Thoracic aorta (tissue), 2 donors: ENCODE results near the gene ASB10. TPM values are rescaled to one million over a fixed set of nuclear protein-coding genes. Genes with fewer than 3 reads are reported as not detected.
A peak's percentile ranks its signal among the peaks of the same experiment; 100 is the strongest.

Experiments used
- ATAC-seq: fragments of 150-250 bp; one replicate; pipeline ENCODE4 v1.8.0; 2017; ENCODE audit warnings: low read depth; ENCODE audit not compliant: insufficient number of reproducible peaks, low FRiP score
- DNase-seq: peaks from one replicate; pipeline ENCODE4 v3.0.0-alpha.2; 2020; ENCODE audit warnings: low spot score
- H3K27ac ChIP-seq, 2 donors: fragments of 200-600 bp; sonication (generic); 1 replicate in 1 of 2; 2 replicates in 1 of 2; pipeline ENCODE4 v1.5.1; 2016; ENCODE audit warnings: mild to moderate bottlenecking in 2 of 2, moderate library complexity in 2 of 2
- H3K27me3 ChIP-seq: fragments of 200-600 bp; sonication (generic); replicated peaks from 2 replicates; pipeline ENCODE4 v1.6.0; 2016; ENCODE audit warnings: mild to moderate bottlenecking; ENCODE audit not compliant: insufficient read depth
- H3K36me3 ChIP-seq: fragments of 200-600 bp; sonication (generic); one replicate; pipeline ENCODE4 v1.5.1; 2016
- H3K4me1 ChIP-seq, 2 donors: fragments of 200-600 bp; sonication (generic); 1 replicate in 1 of 2; 2 replicates in 1 of 2; pipeline versions ENCODE4 v1.5.1 to v1.6.0; 2016; ENCODE audit warnings: low read depth in 2 of 2, mild to moderate bottlenecking in 1 of 2; ENCODE audit not compliant: control insufficient read depth in 1 of 2
- H3K4me3 ChIP-seq: fragments of 200-600 bp; sonication (generic); 2 replicates; pipeline ENCODE4 v1.5.1; 2016; ENCODE audit warnings: mild to moderate bottlenecking
- H3K9me3 ChIP-seq: fragments of 200-600 bp; sonication (generic); 2 replicates; pipeline ENCODE4 v1.5.1; 2016
- total RNA-seq, 2 donors: library from RNA; depleted of rRNA; stranded (reverse); fragments of >200 nt; gene quantifications; one replicate each; pipeline versions ENCODE4 v1.1.0 to v1.2.3, GENCODE V29; 2016
- TF ChIP-seq, protein P1 (sequence below): fragments of 200-600 bp; sonication (generic); IDR thresholded peaks from one replicate; pipeline ENCODE4 v1.5.1; 2019; ENCODE audit warnings: antibody characterized with exemption

Gene ASB10
- total RNA-seq, 2 donors from 2014 or later: not detected

DNA sequence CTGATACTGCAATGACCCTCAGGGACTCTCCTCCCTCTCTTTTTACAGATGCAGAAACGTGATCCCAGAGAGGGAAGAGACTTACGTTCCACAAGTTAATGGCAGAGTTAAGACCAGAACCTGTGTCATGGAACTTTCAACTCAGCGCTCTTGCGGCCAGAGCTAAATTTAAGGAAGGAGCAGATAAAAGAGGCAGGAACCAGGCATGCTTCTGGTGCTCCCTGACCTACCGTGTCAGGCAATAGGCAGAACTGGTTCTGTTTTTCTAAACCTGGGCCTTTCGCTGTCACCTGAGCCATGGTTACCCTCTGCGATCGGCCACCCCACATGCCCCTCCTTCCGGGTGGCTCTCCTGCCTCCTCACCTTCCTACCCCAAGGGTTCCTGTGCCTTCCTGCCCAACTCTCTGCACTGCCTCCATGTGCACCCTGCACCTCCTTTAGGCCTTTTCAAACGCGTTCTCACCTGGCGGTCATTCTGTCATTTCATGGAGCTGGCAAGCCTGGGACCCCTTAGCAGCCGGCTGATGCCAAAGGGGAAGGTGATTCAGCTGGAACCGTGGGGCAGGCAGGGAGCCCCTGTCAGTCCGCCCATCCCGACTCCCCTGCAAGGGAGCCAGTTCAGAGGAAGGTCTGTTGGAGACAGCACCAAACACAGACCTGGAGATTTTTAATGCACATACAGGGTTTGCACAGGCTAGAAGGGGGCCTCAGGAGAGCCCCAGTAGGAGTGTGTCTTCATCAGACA, 11.8 kb downstream of the ASB10 start:
- TF ChIP-seq, protein P1, sequence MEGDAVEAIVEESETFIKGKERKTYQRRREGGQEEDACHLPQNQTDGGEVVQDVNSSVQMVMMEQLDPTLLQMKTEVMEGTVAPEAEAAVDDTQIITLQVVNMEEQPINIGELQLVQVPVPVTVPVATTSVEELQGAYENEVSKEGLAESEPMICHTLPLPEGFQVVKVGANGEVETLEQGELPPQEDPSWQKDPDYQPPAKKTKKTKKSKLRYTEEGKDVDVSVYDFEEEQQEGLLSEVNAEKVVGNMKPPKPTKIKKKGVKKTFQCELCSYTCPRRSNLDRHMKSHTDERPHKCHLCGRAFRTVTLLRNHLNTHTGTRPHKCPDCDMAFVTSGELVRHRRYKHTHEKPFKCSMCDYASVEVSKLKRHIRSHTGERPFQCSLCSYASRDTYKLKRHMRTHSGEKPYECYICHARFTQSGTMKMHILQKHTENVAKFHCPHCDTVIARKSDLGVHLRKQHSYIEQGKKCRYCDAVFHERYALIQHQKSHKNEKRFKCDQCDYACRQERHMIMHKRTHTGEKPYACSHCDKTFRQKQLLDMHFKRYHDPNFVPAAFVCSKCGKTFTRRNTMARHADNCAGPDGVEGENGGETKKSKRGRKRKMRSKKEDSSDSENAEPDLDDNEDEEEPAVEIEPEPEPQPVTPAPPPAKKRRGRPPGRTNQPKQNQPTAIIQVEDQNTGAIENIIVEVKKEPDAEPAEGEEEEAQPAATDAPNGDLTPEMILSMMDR: no peak
- Histone ChIP-seq H3K27me3 (peaks cover 4% of the 10 kb centered on the region), H3K36me3 (no peaks in the 10 kb centered on the region), H3K27ac (no peak overlapping the region), H3K4me1 (peaks cover 0 to 7% of the 10 kb centered on the region in 2 donors), H3K9me3 (no peaks in the 10 kb centered on the region), H3K4me3 (no peak overlapping the region)
- no peak for DNase-seq
- no peak for ATAC-seq

DNA sequence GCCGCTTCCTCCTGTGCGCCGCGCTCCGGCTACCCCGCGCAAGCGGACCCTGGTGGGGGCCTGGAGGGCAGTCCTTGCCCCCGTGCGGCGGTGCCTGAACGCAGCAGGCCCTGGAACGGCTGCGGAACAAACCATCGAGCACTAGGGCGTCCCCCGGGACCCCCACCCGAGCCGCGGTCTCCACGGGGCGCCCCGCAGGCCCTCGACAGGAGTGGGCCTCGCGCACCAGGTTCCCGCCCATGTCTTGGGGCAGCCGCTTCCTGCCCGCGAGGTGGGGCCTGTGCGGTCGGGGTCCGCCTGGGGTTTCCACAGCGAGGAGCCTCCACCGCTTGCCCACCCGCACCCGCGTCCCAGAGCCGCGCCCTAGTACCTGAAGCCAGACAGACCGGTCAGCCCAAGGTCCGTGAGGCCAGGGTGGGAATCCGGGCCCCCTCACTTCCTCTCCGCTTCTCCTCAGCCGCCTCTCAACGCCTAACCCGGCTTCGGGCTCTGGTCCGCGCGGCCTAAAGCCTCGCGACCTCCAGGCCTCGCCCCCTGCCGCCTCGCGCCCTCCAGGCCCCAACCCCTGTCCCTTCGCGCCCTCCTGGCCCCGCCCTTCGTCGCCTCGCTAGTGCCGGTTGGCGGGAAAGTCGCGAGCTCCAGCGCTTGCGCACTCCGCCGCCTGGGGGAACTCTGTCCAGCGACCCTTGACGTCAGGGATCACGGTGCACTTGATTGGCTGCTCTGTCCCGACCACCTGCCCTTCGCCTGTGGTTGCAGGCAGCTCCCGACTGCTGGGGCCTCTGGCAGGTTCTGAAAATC, 12.6 kb downstream of the ASB10 start:
- TF ChIP-seq, protein P1: no peak
- no peak overlapping the region for H3K4me3 ChIP-seq
- DNase-seq (no peak), ATAC-seq (no peak)
- no peak overlapping the region for H3K27ac ChIP-seq
- H3K27me3 ChIP-seq: peaks cover 4% of the 10 kb centered on the region
- no peaks in the 10 kb centered on the region for H3K9me3 ChIP-seq
- no peaks in the 10 kb centered on the region for H3K36me3 ChIP-seq
- H3K4me1 ChIP-seq: peaks cover 0 to 7% of the 10 kb centered on the region in 2 donors

DNA sequence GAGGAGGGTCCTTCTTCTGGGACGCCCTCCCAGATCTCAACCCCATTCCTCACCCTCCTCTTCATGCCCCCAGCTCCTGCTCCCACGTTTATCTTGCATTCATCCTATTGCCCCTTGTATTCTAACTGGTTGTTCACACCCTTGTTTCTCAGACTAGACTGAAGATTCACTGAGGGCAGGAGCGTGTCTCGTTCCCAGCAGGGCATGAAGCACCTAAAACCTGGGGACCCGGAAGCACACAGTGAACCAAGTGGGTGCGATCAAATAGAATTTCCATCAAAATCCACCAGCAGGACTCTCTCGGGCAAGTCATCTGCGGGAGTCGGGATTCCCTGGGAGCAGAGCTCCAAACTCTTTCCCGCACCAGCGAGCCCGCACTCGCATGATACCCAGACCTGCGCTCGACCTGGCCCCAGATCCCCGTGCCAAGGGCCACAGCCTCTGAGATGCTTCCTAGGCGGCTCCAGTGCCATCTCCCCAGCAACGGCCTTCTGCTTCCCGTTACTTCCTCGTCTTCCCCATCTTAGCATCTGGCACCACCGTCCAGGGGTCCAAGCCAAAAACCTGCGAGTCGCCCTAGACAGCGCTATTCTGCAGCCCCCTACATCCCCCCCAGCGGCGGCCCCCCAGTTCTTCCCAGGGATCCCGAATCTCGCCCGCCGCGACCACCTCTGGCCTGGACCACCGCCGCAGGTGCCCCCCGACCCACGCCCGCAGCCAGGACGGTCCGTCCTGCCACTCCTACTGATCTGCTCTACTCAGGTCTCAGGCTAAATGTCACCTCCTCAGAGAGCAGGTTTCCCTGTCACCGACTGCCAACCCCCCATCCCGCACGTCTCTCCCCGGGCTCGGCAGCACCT, 13.4 kb downstream of the ASB10 start:
- H3K27me3 ChIP-seq: peaks cover 4% of the 10 kb centered on the region
- DNase-seq (no peak), ATAC-seq (no peak)
- H3K4me3 ChIP-seq: no peak overlapping the region
- TF ChIP-seq, protein P1: no peak
- no peak overlapping the region for H3K27ac ChIP-seq
- no peaks in the 10 kb centered on the region for H3K9me3 ChIP-seq
- peaks cover 0 to 7% of the 10 kb centered on the region in 2 donors for H3K4me1 ChIP-seq
- H3K36me3 ChIP-seq: no peaks in the 10 kb centered on the region

DNA sequence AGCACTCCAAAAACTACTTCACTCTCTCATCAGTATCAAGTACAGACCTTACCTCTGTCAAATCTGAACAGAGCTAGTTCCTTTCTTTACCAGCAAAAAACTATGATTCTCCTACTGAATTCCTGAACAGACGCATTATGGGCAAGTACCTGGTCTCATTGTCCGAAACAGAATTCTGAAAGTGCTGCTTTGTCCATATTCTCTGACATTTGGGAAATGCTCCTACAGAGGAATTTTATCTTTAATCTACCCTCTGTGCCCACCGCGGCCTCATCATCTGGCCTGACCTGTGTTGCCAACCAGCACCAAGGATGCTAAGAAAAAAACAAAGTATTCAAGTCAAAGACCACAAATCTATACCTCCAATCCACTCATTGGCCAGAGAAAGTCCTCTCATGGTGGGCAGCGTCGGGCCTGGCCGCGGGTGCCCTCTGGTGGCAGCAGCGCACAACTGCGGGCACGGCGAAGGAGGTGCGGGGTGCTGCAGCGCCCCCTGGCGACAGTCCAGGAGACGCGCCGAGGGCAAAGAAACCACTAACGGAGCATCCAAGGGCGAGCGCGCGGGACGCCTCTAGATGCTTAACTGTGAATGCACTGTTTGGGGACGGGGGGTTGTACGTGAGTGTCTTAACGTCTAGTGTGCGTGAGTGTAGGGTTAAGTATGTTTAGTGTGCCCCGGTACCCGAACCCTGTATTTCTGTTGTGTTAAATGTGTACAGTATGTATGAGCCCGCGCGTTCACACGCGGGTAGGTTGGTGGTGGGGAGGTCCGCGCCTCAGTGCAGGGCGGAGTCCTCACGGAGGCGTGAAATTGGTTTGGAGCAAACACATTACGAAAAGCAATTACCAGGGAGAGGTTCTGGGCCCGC, 14.5 kb downstream of the ASB10 start:
- Histone ChIP-seq H3K27me3 (peaks cover 4% of the 10 kb centered on the region), H3K4me1 (peaks cover 0 to 17% of the 10 kb centered on the region in 2 donors), H3K36me3 (no peaks in the 10 kb centered on the region), H3K4me3 (no peak overlapping the region), H3K9me3 (no peaks in the 10 kb centered on the region), H3K27ac (no peak overlapping the region)
- ATAC-seq: no peak
- no peak for DNase-seq
- TF ChIP-seq, protein P1: peak; percentile 100
